CD4-positive, alpha-beta T cell treated with Interleukin-4 for 1 hour (primary cell): ENCODE results near the gene FCSK.
"Not testable (repeated sequence)": the region's sequence is repeated elsewhere in the genome, so short reads cannot be mapped to it uniquely, and the experiment has no call there.

Source experiments
- DNase-seq, 2 donors: peaks; one replicate each; pipeline ENCODE4 v3.0.0-alpha.2; 2020 to 2022

The FCSK gene

DNA sequence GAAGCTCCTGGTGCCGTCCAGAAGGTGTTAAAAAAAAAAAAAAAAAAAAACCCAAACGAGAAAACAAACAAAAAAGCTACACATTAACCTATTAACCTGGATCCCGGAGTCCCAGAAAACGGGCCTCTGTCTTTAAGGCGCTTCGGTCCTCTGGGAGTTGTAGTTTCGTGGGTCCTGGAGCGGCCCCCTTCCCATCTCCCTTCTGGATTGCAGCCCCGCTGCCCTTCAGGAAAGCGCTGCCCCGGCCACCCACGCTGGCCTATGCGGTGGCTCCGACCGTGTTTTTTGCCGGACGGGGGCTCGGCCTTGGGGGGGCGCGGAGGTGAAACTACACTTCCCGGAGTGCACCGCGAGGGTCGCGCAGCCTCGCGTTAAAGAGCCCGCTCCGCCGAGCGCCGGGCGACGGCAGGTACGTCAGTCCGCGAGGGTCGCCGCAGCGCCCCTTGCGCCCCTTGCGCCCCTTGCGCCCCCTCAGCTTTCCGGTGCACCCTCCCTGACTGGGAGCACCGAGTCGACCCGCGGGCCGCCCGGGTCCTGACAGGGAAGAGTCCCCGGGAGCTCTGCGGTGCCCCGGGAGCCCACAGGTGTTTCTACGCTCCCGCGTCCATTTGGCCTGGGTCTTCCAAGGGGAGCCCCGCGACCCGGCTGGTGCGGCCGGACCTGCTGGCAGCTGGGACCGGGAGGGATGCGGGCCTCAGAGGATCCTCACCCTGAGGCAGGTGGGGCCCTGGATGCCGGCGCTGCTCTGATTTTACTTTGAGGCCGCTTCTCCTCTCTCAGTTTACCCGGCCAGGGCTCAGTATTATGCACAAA, at the start of gene FCSK:
Gene FCSK (plus strand): TSS at position 374 of the 813 bp plus-strand sequence. CDS start 8,596 bp downstream, outside the sequence.
- DNase-seq, result peak; percentile 74

DNA sequence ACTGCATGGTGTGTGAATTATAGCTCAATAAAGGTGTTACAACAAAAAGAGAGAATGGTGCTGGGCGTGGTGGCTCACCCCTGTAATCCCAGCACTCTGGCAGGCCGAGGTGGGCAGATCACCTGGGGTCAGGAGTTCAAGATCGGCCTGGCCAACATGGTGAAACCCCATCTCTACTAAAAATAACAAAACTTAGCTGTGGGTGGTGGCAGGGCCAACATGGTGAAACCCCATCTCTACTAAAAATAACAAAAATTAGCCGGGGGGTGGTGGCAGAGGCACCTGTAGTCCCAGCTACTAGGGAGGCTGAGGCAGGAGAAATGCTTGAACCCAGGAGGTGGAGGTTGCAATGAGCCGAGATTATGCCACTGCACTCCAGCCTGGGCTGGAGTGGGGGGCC, 48.3 kb upstream of the FCSK start:
- not testable (repeated sequence) for DNase-seq

- DNase-seq, result no peak
Observed at GRCh38 chr16:70407811-70408274, 46.6 kb upstream of the FCSK start.

DNA sequence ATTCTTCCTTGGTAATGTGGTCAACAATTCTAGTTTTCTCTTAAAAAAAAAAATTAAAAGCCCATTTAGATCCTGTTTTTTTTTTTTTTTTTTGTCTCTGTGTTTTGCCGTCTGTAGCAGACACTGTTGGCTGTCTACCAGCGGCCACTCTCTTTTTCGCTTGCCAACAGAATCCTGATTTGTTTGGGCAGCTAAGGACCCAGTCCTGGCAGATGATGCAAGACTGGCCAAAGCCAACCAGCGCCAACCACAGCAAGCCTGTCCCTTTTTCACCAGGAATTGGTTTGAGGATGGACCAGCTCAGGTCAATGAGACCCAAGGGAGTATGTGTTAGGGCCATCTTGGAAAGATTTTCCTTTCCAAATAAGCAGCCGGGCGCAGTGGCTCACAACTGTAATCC, 43.7 kb upstream of the FCSK start:
- DNase-seq, result no peak

GRCh38 chr16:70412385-70412784, 42.0 kb upstream of the FCSK start:
- DNase-seq, result no peak

- not testable (repeated sequence) for DNase-seq
Observed at GRCh38 chr16:70413572-70413971, 40.8 kb upstream of the FCSK start.

- peak in 1 of 2 donors; percentile 42 for DNase-seq
Observed at GRCh38 chr16:70416748-70417616, 37.4 kb upstream of the FCSK start.

DNA sequence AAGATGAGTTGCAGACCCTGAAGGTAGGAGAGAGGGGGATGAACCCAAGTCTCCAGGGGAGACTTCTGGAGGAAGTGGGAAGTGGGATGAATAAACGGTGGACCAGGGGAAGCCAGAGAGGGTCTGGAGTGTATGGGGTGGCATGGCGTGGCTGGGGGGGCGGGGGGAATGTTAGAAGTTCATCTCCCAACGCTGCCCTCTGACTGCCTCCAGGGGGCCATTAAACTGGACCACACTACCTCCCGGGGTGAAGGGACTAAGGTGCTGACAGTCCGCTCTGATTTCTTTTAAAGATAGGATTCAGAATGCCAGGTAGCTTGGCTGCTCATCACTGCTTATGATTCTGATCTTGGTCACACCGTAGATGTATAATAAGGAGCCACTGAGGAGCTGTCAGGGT, 36.7 kb upstream of the FCSK start:
- no peak for DNase-seq

DNA sequence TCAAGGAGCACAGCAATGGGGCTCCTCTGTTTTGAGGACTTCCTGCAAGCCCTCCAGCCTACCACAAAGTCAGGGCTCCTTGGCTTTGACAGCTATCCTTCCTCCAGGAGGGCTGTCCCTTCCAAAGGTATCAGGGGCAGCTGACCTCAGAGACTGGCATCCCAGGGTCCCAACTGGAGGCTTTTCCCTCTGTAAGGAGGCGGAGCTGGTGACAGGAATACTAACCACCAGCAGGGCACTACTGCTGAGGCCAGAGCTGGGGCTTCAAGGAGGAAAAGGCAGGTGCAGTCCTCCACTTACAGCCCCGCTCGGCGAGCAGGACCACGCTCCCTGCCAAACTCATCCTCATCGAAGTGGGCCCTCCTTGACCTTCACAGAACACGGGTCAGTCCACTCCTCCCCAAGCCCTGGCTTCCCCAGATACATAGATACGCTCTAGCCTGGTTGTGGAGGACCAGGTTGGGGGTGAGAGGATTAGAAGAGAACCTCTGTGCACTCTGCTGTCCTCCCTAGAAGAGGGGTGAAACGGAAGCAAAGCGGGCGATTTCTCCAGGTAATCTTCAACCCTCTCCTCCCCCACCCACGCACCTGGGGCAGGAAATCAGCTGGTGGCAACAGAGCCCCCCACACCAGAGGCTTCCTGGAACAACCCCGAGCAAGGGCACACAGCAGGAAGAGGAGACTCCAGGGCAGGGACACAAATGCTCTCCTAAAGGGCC, 36.0 kb upstream of the FCSK start:
- no peak for DNase-seq

DNA sequence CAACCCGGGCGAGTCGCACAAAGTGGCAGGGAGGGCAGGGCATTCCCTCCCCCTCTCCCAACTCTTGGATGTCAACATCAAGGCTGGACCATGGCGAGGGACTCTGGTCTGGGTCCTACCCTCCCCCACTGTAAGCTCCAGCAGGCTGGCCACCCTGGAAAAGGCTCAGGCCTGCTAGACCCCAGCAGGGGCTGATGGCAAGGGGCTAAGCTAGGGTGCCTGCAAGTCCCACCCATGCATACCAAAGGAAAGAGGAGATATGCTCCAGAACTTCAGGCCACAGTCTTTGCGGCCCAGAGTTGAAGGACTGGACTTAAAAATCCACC, 35.4 kb upstream of the FCSK start:
- no peak for DNase-seq

GRCh38 chr16:70419384-70420327, 34.7 kb upstream of the FCSK start:
- DNase-seq, result no peak

GRCh38 chr16:70421014-70421413, 33.4 kb upstream of the FCSK start:
- DNase-seq, result no peak

DNA sequence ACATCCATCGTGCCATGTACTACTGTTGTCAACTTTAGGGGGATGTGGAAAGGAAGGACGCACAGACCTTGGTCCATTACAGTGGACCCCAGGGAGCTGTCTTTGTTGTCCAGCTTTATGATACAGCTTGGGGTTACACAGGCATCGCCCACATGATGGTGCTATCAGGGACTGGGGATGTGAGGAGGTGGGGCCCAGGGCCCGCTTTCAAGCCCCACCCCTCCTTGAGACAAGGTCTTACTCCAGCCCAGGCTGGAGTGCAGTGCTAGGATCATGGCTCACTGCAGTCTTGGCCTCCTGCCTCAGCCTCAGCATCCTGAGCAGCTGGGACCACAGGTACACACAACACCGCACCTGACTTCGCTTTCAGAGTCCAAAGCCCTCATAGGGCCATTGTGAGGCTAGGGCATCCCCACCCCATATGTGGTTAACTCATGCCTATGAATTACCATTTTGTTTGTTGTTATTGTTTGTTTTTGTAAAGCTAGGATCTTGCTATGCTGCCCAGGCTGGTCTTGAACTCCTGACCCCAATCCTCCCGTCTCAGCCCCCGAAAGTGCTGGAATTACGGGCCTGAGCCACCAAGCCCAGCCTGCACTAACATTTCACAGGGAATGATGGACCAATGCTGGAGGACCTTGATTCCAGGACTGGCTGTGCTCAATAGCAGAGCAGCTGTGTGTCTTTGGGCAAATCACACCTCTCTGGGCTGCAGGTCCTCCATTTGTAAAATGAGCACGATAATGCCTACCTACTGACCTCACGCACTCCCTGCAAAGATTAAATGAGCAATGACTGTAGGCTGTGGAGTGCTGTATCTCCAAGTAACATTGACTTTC, 32.7 kb upstream of the FCSK start:
- no peak for DNase-seq

- no peak for DNase-seq
Observed at GRCh38 chr16:70422543-70422942, 31.9 kb upstream of the FCSK start.

- DNase-seq, result no peak
Observed at GRCh38 chr16:70427786-70428177, 26.6 kb upstream of the FCSK start.

- DNase-seq, result peak; percentile 35 to 78
Observed at GRCh38 chr16:70428178-70428998, 26.0 kb upstream of the FCSK start.

DNA sequence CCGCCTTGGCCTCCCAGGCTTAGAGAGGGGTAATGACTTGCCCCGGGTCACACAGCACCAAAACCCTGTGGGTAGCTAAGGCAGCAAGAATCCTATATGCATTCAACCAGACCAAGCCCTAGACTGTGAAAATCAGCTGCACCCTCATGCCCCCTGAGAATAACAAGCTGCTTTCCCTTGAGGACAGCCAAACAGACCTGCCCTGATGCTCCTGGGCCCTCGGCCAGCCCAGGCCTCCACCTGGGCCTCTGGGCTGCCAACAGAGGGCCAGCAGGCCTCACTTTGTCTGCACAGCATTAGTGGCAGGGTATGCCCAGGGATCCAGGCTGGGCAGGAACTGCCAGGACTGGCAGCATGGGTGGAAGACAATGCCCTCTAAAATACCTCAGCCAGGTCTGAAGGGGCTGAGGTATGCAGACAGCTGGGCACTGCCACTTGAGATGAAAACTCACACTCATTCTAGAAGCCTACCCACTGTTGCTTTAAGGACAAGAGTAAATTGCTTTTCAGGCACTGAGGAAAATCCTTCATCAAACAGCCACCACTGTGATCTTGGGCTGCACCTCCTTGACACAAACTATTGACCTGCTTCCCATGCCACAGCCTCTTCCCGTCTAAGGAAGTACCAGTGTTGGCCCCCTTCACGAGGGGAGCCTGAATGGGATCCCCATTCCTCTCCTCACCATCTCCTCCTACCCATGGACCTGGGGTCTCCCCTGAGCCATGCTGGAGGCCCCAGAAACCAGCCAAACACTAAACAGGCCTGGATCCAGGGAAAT, 24.3 kb upstream of the FCSK start:
- DNase-seq, result no peak

- peak; percentile 79 to 84 for DNase-seq
Observed at GRCh38 chr16:70430667-70431536, 23.5 kb upstream of the FCSK start.
